Activated CD4-positive, alpha-beta T cell treated with anti-CD3 and anti-CD28 coated beads, Interleukin-2, Interleukin-4, amounts not matched to agents 100 ng/mL and 50 ng/mL, durations not matched to agents 16 hours and 8 hours (primary cell): ENCODE results near the gene MINDY4.

Source experiments
- DNase-seq: peaks from one replicate; pipeline ENCODE4 v3.0.0-alpha.2; 2020; ENCODE audit warnings: low spot score

MINDY4 gene

GRCh38 chr7:30917216-30917893 is 146.1 kb downstream of the MINDY4 start:
- no peak for DNase-seq

DNA sequence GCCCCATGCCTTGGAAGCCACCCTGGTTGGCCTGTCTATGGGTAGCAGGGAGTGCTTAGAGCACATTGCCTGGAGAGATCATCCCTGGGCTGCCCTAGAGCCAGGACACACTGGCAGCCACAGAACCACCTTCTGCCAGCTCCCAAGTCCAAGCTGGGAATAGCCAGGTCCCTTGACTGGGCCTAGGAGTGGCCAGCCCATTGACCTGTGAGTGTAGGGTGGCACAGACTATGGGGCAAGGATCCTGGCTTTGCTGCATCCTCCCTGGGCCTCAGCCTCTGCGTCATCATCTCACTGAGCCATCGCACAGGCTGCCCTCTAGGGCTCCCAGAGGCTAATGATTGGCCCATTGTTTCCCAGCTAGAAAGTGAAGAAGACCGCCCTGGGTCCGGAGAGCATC is 147.5 kb downstream of the MINDY4 start:
- DNase-seq: no peak

- no peak for DNase-seq
Measured at GRCh38 chr7:30920021-30920583, 148.9 kb downstream of the MINDY4 start.

GRCh38 chr7:30920584-30921539 is 149.6 kb downstream of the MINDY4 start:
- no peak for DNase-seq

GRCh38 chr7:30921540-30922401 is 150.6 kb downstream of the MINDY4 start:
- no peak for DNase-seq

GRCh38 chr7:30922596-30922995 is 151.4 kb downstream of the MINDY4 start:
- DNase-seq: no peak

- DNase-seq: no peak
Measured at GRCh38 chr7:30923009-30923773, 152.0 kb downstream of the MINDY4 start.

DNA sequence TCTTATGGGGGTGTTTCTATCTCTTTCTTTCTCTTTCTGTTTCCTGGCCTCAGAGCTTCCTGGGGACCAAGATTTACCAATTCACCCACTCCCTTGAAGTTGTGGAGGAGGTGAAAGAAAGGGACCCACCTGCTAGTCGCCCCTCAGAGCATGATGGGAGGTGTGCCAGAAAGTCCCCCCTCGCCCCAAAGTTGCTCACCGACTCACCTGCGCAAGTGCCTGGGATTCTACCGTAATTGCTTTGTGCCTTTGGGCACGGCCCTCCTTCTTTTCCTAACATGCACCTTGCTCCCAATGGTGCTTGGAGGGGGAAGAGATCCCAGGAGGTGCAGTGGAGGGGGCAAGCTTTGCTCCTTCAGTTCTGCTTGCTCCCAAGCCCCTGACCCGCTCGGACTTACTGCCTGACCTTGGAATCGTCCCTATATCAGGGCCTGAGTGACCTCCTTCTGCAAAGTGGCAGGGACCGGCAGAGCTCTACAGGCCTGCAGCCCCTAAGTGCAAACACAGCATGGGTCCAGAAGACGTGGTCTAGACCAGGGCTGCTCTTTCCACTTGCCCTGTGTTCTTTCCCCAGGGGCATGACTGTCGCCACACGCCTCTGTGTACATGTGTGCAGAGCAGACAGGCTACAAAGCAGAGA is 152.7 kb downstream of the MINDY4 start:
- no peak for DNase-seq

GRCh38 chr7:30924624-30925023 is 153.4 kb downstream of the MINDY4 start:
- no peak for DNase-seq

- DNase-seq: no peak
Measured at GRCh38 chr7:30925117-30925516, 153.9 kb downstream of the MINDY4 start.

GRCh38 chr7:30925913-30926312 is 154.7 kb downstream of the MINDY4 start:
- no peak for DNase-seq

DNA sequence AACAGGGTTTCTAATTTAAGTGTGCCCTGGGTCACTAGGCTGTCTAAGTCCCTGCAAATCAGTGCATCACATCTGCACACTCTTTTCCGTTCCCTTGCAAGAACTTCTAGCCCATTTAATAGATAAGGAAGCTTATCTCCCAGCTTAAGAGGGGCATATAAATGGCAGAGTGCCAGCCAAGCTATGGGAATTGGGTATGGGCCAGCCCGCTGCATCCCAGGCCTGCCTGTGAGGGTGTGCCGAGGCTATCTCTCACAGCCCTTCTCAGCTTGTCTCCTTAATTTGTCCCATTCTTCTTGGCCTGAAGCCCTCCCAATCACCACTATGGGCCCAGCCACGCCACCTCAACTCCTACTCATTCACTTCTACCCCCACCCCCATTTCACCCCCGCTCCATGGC is 155.1 kb downstream of the MINDY4 start:
- no peak for DNase-seq

GRCh38 chr7:30927040-30927439 is 155.8 kb downstream of the MINDY4 start:
- DNase-seq: no peak

- DNase-seq: no peak
Measured at GRCh38 chr7:30927559-30927958, 156.3 kb downstream of the MINDY4 start.

DNA sequence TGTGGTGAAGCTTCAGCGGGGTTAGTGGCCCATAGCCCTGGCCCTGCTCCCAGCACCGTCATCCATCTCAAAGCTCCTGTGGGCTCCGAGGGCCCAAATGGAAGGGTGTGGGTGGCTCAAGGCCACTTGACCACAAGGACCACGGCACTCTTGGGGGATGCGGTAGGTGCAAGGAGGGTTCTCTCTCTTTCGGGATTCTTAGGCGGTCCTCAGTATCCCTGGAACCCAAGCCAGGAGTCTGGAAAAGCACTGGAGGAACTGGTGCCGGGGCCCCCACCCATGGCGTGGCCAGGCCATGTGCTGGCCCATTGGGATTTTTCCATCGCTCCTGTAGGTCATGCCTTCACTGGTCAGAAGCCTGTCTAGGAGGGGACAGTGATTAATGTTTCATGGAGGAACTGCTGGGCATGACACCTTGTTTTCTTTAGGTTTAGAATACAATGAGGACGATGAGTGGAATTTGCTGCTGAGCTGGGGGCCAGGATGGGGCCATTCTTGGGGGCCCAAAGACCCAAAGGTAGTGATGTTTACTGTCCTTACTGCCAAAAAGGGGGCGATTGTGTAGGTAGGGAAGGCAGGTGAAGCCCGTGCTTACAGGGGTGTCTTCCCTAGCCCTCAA is 157.1 kb downstream of the MINDY4 start:
- DNase-seq: no peak

- DNase-seq: no peak
Measured at GRCh38 chr7:30929686-30930085, 158.5 kb downstream of the MINDY4 start.

DNA sequence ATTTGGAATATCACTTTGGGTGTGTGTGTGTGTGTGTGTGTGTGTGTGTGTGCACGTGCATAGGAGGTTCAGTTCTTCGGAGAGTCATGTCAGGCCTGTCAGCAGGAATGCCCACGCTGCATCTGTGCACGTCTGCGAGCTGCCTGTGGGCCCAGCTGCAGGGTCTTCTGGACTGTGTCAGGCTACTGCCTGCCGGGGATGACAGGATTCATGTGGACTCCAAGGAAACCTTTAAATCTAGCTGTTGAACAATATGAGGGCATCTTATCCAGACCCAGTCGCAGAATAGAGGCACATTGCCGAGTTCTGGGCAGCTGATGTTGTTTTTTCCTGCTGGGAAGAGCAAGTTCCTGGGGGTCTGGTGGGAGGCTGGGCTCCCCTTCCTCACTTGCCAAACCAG is 159.4 kb downstream of the MINDY4 start:
- DNase-seq: no peak

DNA sequence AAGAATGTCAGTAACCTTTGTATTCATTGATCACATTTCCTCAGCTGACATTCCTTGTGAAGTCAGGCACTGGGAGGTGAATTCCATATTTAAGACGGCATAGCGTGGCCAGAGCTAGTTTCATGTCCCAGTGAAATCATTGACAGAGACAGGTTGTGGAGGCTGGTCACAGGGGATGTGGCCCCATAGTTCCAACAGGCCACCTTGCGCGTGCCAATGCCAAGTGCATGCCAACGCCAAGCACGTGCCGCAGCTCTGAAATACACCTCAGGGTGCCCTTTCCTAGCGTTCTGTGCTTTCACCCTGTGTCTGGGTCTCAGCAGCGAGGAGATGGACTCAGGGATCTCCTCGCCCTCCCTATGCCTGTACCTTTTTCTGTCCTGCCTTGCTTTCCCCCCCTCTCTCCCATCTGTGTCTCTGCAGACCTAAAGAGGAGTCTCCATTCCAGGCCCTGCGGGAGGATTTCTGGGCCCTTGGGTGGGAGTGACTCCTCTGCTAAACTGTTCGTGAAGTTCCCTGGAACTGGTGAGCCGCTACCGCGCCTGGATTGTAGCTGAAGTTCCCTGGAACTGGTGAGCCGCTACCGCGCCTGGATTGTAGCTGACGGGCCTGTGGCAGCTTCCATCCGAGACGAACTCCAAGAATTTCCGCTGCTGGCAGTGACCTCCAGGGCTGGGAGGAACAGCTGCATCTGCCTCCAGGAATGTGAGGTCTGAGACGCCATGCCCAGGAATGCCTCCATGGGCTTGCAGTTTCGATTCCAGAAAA is 160.1 kb downstream of the MINDY4 start:
- no peak for DNase-seq

DNA sequence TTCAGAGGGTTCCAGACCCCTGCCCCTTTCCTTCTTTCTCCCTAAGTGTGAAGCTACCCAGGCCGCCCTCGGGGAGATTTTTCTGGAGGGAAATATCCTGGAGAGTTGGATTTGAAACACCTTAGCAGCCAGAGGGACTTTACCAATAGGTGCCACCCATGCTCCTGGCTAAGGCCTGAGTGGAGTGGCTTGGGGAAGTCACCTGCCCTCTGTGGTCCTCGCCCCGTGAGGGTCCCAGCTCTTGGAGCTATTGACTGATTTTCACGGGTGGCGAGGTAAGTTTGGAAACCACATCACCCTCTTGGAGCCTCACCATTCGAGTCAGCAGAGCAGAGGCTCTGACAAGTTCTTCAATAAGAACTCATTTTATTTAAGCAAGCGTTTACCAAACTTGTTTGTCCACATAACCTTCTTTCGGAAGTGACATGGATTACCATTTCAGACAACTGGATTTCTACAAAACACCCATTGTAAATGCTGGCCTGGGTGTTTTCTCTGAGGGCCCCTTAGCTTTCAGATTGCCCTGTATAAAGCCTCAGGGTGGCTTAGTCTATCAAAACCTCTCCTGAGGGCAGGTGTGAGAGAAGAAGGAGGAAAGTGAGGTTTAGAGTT is 160.8 kb downstream of the MINDY4 start:
- no peak for DNase-seq
